GM19035 (cell line): ENCODE results near the gene BAAT.
"Not testable (repeated sequence)": the region's sequence is repeated elsewhere in the genome, so short reads cannot be mapped to it uniquely, and the experiment has no call there.

Source experiments
- ATAC-seq: cut with Tn5 transposase; IDR thresholded peaks from one replicate; pipeline ENCODE4 v1.9.1; 2021; ENCODE audit not compliant: unreplicated experiment

The BAAT gene

GRCh38 chr9:101365181-101365580 is 19.6 kb downstream of the BAAT start:
- ATAC-seq = no peak

- ATAC-seq = no peak
Measured at GRCh38 chr9:101362450-101362849, 22.4 kb downstream of the BAAT start.

GRCh38 chr9:101360647-101361046 is 24.2 kb downstream of the BAAT start:
- ATAC-seq = no peak

- ATAC-seq = no peak
Measured at GRCh38 chr9:101359679-101360078, 25.1 kb downstream of the BAAT start.

GRCh38 chr9:101356619-101357018 is 28.2 kb downstream of the BAAT start:
- no peak for ATAC-seq

GRCh38 chr9:101354765-101355708 is 29.8 kb downstream of the BAAT start:
- no peak for ATAC-seq

- no peak for ATAC-seq
Measured at GRCh38 chr9:101354143-101354764, 30.6 kb downstream of the BAAT start.

GRCh38 chr9:101353683-101354082 is 31.1 kb downstream of the BAAT start:
- no peak for ATAC-seq

- no peak for ATAC-seq
Measured at GRCh38 chr9:101352892-101353463, 31.8 kb downstream of the BAAT start.

- ATAC-seq = no peak
Measured at GRCh38 chr9:101350285-101350684, 34.5 kb downstream of the BAAT start.

GRCh38 chr9:101342595-101342994 is 42.2 kb downstream of the BAAT start:
- no peak for ATAC-seq

- ATAC-seq = no peak
Measured at GRCh38 chr9:101341958-101342357, 42.8 kb downstream of the BAAT start.

- ATAC-seq = no peak
Measured at GRCh38 chr9:101337237-101337636, 47.6 kb downstream of the BAAT start.

- ATAC-seq = no peak
Measured at GRCh38 chr9:101336091-101336490, 48.7 kb downstream of the BAAT start.

GRCh38 chr9:101333926-101334702 is 50.7 kb downstream of the BAAT start:
- no peak for ATAC-seq

- ATAC-seq = no peak
Measured at GRCh38 chr9:101333490-101333889, 51.3 kb downstream of the BAAT start.

GRCh38 chr9:101332362-101332761 is 52.4 kb downstream of the BAAT start:
- ATAC-seq = no peak

- ATAC-seq = not testable (repeated sequence)
Measured at GRCh38 chr9:101327422-101327909, 57.3 kb downstream of the BAAT start.

GRCh38 chr9:101326501-101326900 is 58.3 kb downstream of the BAAT start:
- no peak for ATAC-seq

GRCh38 chr9:101326035-101326434 is 58.8 kb downstream of the BAAT start:
- no peak for ATAC-seq

GRCh38 chr9:101325053-101325452 is 59.8 kb downstream of the BAAT start:
- no peak for ATAC-seq
